ENCODE measurements around the gene RPL14. TPM values are rescaled to one million over a fixed set of nuclear protein-coding genes. Genes with fewer than 3 reads are reported as not detected.

Gene RPL14
- total and polyA plus RNA-seq, 2 donors (not counting 3 experiments of a cell fraction or from before 2014, with no cell fraction given), result 961 to 1,947 TPM

GRCh38 chr3:40445062-40445461, 12.1 kb upstream of the RPL14 start:
- Histone ChIP-seq H3K79me2 (ENCODE audit: control insufficient read depth, insufficient read depth, low read length) (no peaks in the 10 kb centered on the region), H4K20me1 (replicated peaks; ENCODE audit: control insufficient read depth, extremely low read depth, insufficient read depth, low read length) (no peaks in the 10 kb centered on the region), H3K27ac (ENCODE audit: insufficient read depth, low read depth, low read length) (no peak overlapping the region), H3K4me1 (ENCODE audit: control insufficient read depth, extremely low read depth, insufficient read depth, low read length) (no peaks in the 10 kb centered on the region), H3K36me3 (ENCODE audit: control insufficient read depth in 2 of 2, extremely low read depth in 1 of 2, insufficient read depth in 2 of 2, low read length in 2 of 2) (no peaks in the 10 kb centered on the region), H3K9me3 (replicated peaks; ENCODE audit: control insufficient read depth, insufficient read depth, low read length) (no peaks in the 10 kb centered on the region), H3K4me3 (replicated peaks in 1 of 3; ENCODE audit: insufficient read depth in 1 of 3, low read depth in 1 of 3, low read length in 3 of 3) (no peak overlapping the region), H3K27me3 (ENCODE audit: control insufficient read depth in 2 of 2, insufficient read depth in 2 of 2, low read length in 2 of 2) (no peaks in the 10 kb centered on the region), H3K9me1 (replicated peaks; ENCODE audit: control insufficient read depth, extremely low read depth, insufficient read depth, low read length) (no peaks in the 10 kb centered on the region), H3K9ac (replicated peaks; ENCODE audit: extremely low read depth, insufficient read depth, low read length) (no peak overlapping the region), H2AFZ (ENCODE audit: low read depth, low read length) (no peak overlapping the region), H3K4me2 (ENCODE audit: insufficient read depth, low read length) (no peak overlapping the region)
- no peak for DNase-seq (ENCODE audit: low read depth, low spot score)
- POLR2A ChIA-PET, result no interaction called here
- dilution Hi-C loops (cut with MboI; ENCODE audit: extremely low pct_ligation_motif_present, low sequenced_read_pairs) (no loop called here), intact Hi-C loops (cut with micrococcal nuclease) (no loop called here)
- no TSS peak for BruUV-seq (replicated peaks)
- FAIRE-seq, result no peak
- CTCF ChIA-PET, result no interaction called here
- TF ChIP-seq MYC (IDR thresholded peaks at IDR 0.05; ENCODE audit: low read depth, low read length) (no peak), POLR2A (IDR thresholded peaks at IDR 0.05; ENCODE audit: low read depth, low read length) (no peak), MAX (IDR thresholded peaks at IDR 0.05; ENCODE audit: insufficient read depth, insufficient read length) (no peak), FOS (IDR thresholded peaks at IDR 0.05; ENCODE audit: borderline replicate concordance, insufficient read depth, low read length) (no peak), CTCF (IDR thresholded peaks at IDR 0.05; ENCODE audit: extremely low read depth in 1 of 2, insufficient read depth in 1 of 2, low read depth in 1 of 2, low read length in 2 of 2) (no peak), GATA2 (IDR thresholded peaks at IDR 0.05; ENCODE audit: insufficient read depth, insufficient read length, low read depth, low read length) (no peak), EZH2 (IDR thresholded peaks at IDR 0.05; ENCODE audit: borderline replicate concordance, low read depth, low read length, severe bottlenecking) (no peak), POLR2AphosphoS5 (IDR thresholded peaks at IDR 0.05; ENCODE audit: insufficient read depth, low read depth, low read length) (no peak), JUN (IDR thresholded peaks at IDR 0.05; ENCODE audit: borderline replicate concordance, insufficient read depth, insufficient read length, low read depth) (no peak)
